Measurements from ENCODE around the gene TREML4. TPM values are rescaled to one million over a fixed set of nuclear protein-coding genes. Genes with fewer than 3 reads are reported as not detected.

Gene TREML4
- total RNA-seq, 6 experiments from 2014 or later: 0.10 to 0.12 TPM; not detected in 4

GRCh38 chr6:41197234-41197633 is 30.9 kb upstream of the TREML4 start:
- DNase-seq (no peak), ATAC-seq (no peak)
- Histone ChIP-seq H3K36me3 (no peaks in the 10 kb centered on the region), H3K4me3 (no peak overlapping the region), H3K27me3 (no peaks in the 10 kb centered on the region), H3K4me1 (no peaks in the 10 kb centered on the region), H3K9me3 (no peaks in the 10 kb centered on the region), H3K27ac (no peak overlapping the region)
- TF ChIP-seq CTCF (IDR thresholded peaks at IDR 0.05): no peak
- no peak for TF ChIP-seq POLR2A (IDR thresholded peaks at IDR 0.05)
- intact Hi-C loops (cut with DNase I): no loop called here
- 80% methylated on average over 3 of the region's 3 CpGs for WGBS (ENCODE audit: insufficient coverage, low coverage, low lambda C conversion rate, missing lambda C conversion rate)

GRCh38 chr6:41199552-41200246 is 28.4 kb upstream of the TREML4 start:
- DNase-seq: no peak
- no peaks in the 10 kb centered on the region for H3K36me3 ChIP-seq
- H3K27me3 ChIP-seq: no peaks in the 10 kb centered on the region
- no peaks in the 10 kb centered on the region for H3K4me1 ChIP-seq
- no peak for TF ChIP-seq POLR2A (IDR thresholded peaks at IDR 0.05)
- TF ChIP-seq CTCF (IDR thresholded peaks at IDR 0.05): no peak
- H3K9me3 ChIP-seq: no peaks in the 10 kb centered on the region
- 100% methylated on average over 1 of the region's 1 CpG for WGBS (ENCODE audit: insufficient coverage, low coverage, low lambda C conversion rate, missing lambda C conversion rate)
- peak; percentile 12 to 38 (median 26) for ATAC-seq
- intact Hi-C loops (cut with DNase I): no loop called here
- peak overlapping the region; percentile 4 to 43 (median 28) for H3K27ac ChIP-seq
- no peak overlapping the region for H3K4me3 ChIP-seq

- H3K9me3 ChIP-seq: no peaks in the 10 kb centered on the region
- H3K4me1 ChIP-seq: no peaks in the 10 kb centered on the region
- WGBS (ENCODE audit: insufficient coverage, low coverage, low lambda C conversion rate, missing lambda C conversion rate): 50% methylated on average over 1 of the region's 2 CpGs
- no peaks in the 10 kb centered on the region for H3K36me3 ChIP-seq
- no peaks in the 10 kb centered on the region for H3K27me3 ChIP-seq
- intact Hi-C loops (cut with DNase I): no loop called here
- TF ChIP-seq CTCF (IDR thresholded peaks at IDR 0.05) (no peak), POLR2A (IDR thresholded peaks at IDR 0.05) (no peak)
- ATAC-seq (peak; percentile 50 to 61 (median 52)), DNase-seq (peak in 2 of 3 donors; percentile 42 to 59)
- H3K4me3 ChIP-seq: no peak overlapping the region
- peak overlapping the region; percentile 4 to 43 (median 28) for H3K27ac ChIP-seq
These were observed 27.8 kb upstream of the TREML4 start for GRCh38 chr6:41200296-41200900.

GRCh38 chr6:41200901-41201763 is 27.0 kb upstream of the TREML4 start, which contains the start of gene TREML2:
TREML2 (minus strand) TSS chr6:41201149; CDS start chr6:41201008, 141 bp downstream.
- peak within 1 kb of the TSS; percentile 4 to 43 (median 28) for H3K27ac ChIP-seq
- no peaks in the 10 kb centered on the region for H3K27me3 ChIP-seq
- TF ChIP-seq POLR2A (IDR thresholded peaks at IDR 0.05) (no peak), CTCF (IDR thresholded peaks at IDR 0.05) (no peak)
- DNase-seq: peak in 2 of 3 donors; percentile 35 to 62
- no peak within 1 kb of the TSS for H3K4me3 ChIP-seq
- H3K4me1 ChIP-seq: no peaks in the 10 kb centered on the region
- intact Hi-C loops (cut with DNase I): no loop called here
- H3K9me3 ChIP-seq: no peaks in the 10 kb centered on the region
- peak; percentile 37 to 48 (median 44) for ATAC-seq
- no peaks in the 10 kb centered on the region for H3K36me3 ChIP-seq
- WGBS (ENCODE audit: insufficient coverage, low coverage, low lambda C conversion rate, missing lambda C conversion rate): 50% methylated on average over 2 of the region's 12 CpGs
